ENCODE measurements around the gene RALGAPA2.

The RALGAPA2 gene

GRCh38 chr20:20624914-20625313 is 87.5 kb downstream of the RALGAPA2 start:
- DNase-seq (ENCODE audit: low read depth, low spot score): no peak
- in situ Hi-C loops (cut with HindIII; ENCODE audit: low sequenced_read_pairs): no loop called here
- H3K4me3 ChIP-seq (ENCODE audit: low read depth, low read length): no peak overlapping the region
- no peak for TF ChIP-seq CTCF (IDR thresholded peaks at IDR 0.05; ENCODE audit: low read depth, low read length)

- DNase-seq (ENCODE audit: low read depth, low spot score): no peak
- in situ Hi-C loops (cut with HindIII; ENCODE audit: low sequenced_read_pairs): no loop called here
- no peak for TF ChIP-seq CTCF (IDR thresholded peaks at IDR 0.05; ENCODE audit: low read depth, low read length)
- H3K4me3 ChIP-seq (ENCODE audit: low read depth, low read length): no peak overlapping the region
These were observed 91.2 kb downstream of the RALGAPA2 start for GRCh38 chr20:20621195-20621594.

GRCh38 chr20:20614391-20614790 is 98.1 kb downstream of the RALGAPA2 start:
- peak; percentile 28 for DNase-seq (ENCODE audit: low read depth, low spot score)
- H3K4me3 ChIP-seq (ENCODE audit: low read depth, low read length): no peak overlapping the region
- in situ Hi-C loops (cut with HindIII; ENCODE audit: low sequenced_read_pairs): no loop called here
- no peak for TF ChIP-seq CTCF (IDR thresholded peaks at IDR 0.05; ENCODE audit: low read depth, low read length)

- no peak overlapping the region for H3K4me3 ChIP-seq (ENCODE audit: low read depth, low read length)
- in situ Hi-C loops (cut with HindIII; ENCODE audit: low sequenced_read_pairs): no loop called here
- TF ChIP-seq CTCF (IDR thresholded peaks at IDR 0.05; ENCODE audit: low read depth, low read length): no peak
- no peak for DNase-seq (ENCODE audit: low read depth, low spot score)
These were observed 100.2 kb downstream of the RALGAPA2 start for GRCh38 chr20:20612251-20612650.

GRCh38 chr20:20611167-20611566 is 101.3 kb downstream of the RALGAPA2 start:
- in situ Hi-C loops (cut with HindIII; ENCODE audit: low sequenced_read_pairs): no loop called here
- DNase-seq (ENCODE audit: low read depth, low spot score): no peak
- H3K4me3 ChIP-seq (ENCODE audit: low read depth, low read length): no peak overlapping the region
- TF ChIP-seq CTCF (IDR thresholded peaks at IDR 0.05; ENCODE audit: low read depth, low read length): no peak

GRCh38 chr20:20609522-20609921 is 102.9 kb downstream of the RALGAPA2 start:
- DNase-seq (ENCODE audit: low read depth, low spot score): no peak
- in situ Hi-C loops (cut with HindIII; ENCODE audit: low sequenced_read_pairs): no loop called here
- TF ChIP-seq CTCF (IDR thresholded peaks at IDR 0.05; ENCODE audit: low read depth, low read length): no peak
- H3K4me3 ChIP-seq (ENCODE audit: low read depth, low read length): no peak overlapping the region

GRCh38 chr20:20608641-20609040 is 103.8 kb downstream of the RALGAPA2 start:
- in situ Hi-C loops (cut with HindIII; ENCODE audit: low sequenced_read_pairs): no loop called here
- no peak for DNase-seq (ENCODE audit: low read depth, low spot score)
- no peak for TF ChIP-seq CTCF (IDR thresholded peaks at IDR 0.05; ENCODE audit: low read depth, low read length)
- no peak overlapping the region for H3K4me3 ChIP-seq (ENCODE audit: low read depth, low read length)

Measured in astrocyte of the spinal cord (primary cell).